Trophoblast cell (in vitro differentiated cells and primary cell): ENCODE measurements around the gene TLCD3A.
A peak's percentile ranks its signal among the peaks of the same experiment; 100 is the strongest.

ENCODE experiments used
- DNase-seq, 2 donors: peaks; one replicate each; pipeline ENCODE4 v3.0.0-alpha.2; 2016
- H2AFZ ChIP-seq: 2 replicates; pipeline ENCODE4 v1.6.1; 2013; ENCODE audit warnings: low read length, moderate library complexity, mild to moderate bottlenecking; ENCODE audit not compliant: insufficient read depth, poor library complexity
- H2AK5ac ChIP-seq: 2 replicates; pipeline ENCODE4 v1.6.1; 2013; ENCODE audit warnings: mild to moderate bottlenecking, low read length
- H2BK120ac ChIP-seq: 2 replicates; pipeline ENCODE4 v1.6.1; 2013; ENCODE audit warnings: low read length, mild to moderate bottlenecking, moderate library complexity; ENCODE audit not compliant: insufficient read depth, poor library complexity
- H2BK12ac ChIP-seq: 2 replicates; pipeline ENCODE4 v1.6.1; 2013; ENCODE audit warnings: mild to moderate bottlenecking, low read length, moderate library complexity
- H2BK5ac ChIP-seq: 2 replicates; pipeline ENCODE4 v1.6.1; 2013; ENCODE audit warnings: low read length, low read depth, moderate library complexity, mild to moderate bottlenecking; ENCODE audit not compliant: poor library complexity
- H3K14ac ChIP-seq: 2 replicates; pipeline ENCODE4 v1.6.1; 2013; ENCODE audit warnings: mild to moderate bottlenecking, low read length
- H3K18ac ChIP-seq: 2 replicates; pipeline ENCODE4 v1.6.1; 2013; ENCODE audit warnings: mild to moderate bottlenecking, low read length
- H3K23ac ChIP-seq: 2 replicates; pipeline ENCODE4 v1.6.1; 2013; ENCODE audit warnings: low read length
- H3K27ac ChIP-seq: 2 replicates; pipeline ENCODE4 v1.5.1; 2013; ENCODE audit warnings: low read depth, mild to moderate bottlenecking, inconsistent platforms, low read length, moderate library complexity
- H3K27me3 ChIP-seq: 2 replicates; pipeline ENCODE4 v1.6.1; 2013; ENCODE audit warnings: inconsistent platforms, mild to moderate bottlenecking, low read length, moderate library complexity; ENCODE audit not compliant: insufficient read depth
- H3K36me3 ChIP-seq, 2 experiments: 1 replicate in 1 of 2; 2 replicates in 1 of 2; pipeline ENCODE4 v1.6.1; 2013; ENCODE audit warnings: low read length in 2 of 2, mild to moderate bottlenecking in 2 of 2, moderate library complexity in 1 of 2; ENCODE audit not compliant: insufficient read depth in 2 of 2, control insufficient read depth in 1 of 2
- H3K4ac ChIP-seq: 2 replicates; pipeline ENCODE4 v1.6.1; 2013; ENCODE audit warnings: low read depth, mild to moderate bottlenecking, low read length, moderate library complexity
- H3K4me1 ChIP-seq, 2 experiments: 1 replicate in 1 of 2; 2 replicates in 1 of 2; pipeline ENCODE4 v1.6.1; 2013; ENCODE audit warnings: low read length in 2 of 2, mild to moderate bottlenecking in 2 of 2, moderate library complexity in 1 of 2; ENCODE audit not compliant: insufficient read depth in 2 of 2, control insufficient read depth in 1 of 2
- H3K4me2 ChIP-seq: 2 replicates; pipeline ENCODE4 v1.6.1; 2013; ENCODE audit warnings: inconsistent platforms, mild to moderate bottlenecking, low read length, moderate library complexity
- H3K4me3 ChIP-seq: 2 replicates; pipeline ENCODE4 v1.5.1; 2013; ENCODE audit warnings: mild to moderate bottlenecking, low read depth, low read length, inconsistent platforms
- H3K79me1 ChIP-seq: one replicate; pipeline ENCODE4 v1.6.1; 2013; ENCODE audit warnings: low read length
- H3K79me2 ChIP-seq: 2 replicates; pipeline ENCODE4 v1.6.1; 2013; ENCODE audit warnings: low read length, mild to moderate bottlenecking; ENCODE audit not compliant: control insufficient read depth, insufficient read depth, poor library complexity
- H3K9ac ChIP-seq: 2 replicates; pipeline ENCODE4 v1.6.1; 2013; ENCODE audit warnings: mild to moderate bottlenecking, low read length
- H3K9me3 ChIP-seq: 2 replicates; pipeline ENCODE4 v1.6.1; 2013; ENCODE audit warnings: low read depth, mild to moderate bottlenecking, control low read depth, inconsistent platforms, low read length; ENCODE audit not compliant: insufficient read depth
- H4K12ac ChIP-seq: 2 replicates; pipeline ENCODE4 v1.6.1; 2013; ENCODE audit warnings: low read depth, mild to moderate bottlenecking, low read length, moderate library complexity
- H4K8ac ChIP-seq: 2 replicates; pipeline ENCODE4 v1.6.1; 2013; ENCODE audit warnings: low read depth, mild to moderate bottlenecking, low read length, moderate library complexity
- H4K91ac ChIP-seq: one replicate; pipeline ENCODE4 v1.6.1; 2013; ENCODE audit warnings: low read depth, mild to moderate bottlenecking, low read length, moderate library complexity
- WGBS: extraction: QIAGEN DNeasy Blood & Tissue Kit; methylation state at CpG from one replicate; pipeline ENCODE4 v1.1.7; 2013; ENCODE audit warnings: missing lambda C conversion rate; ENCODE audit not compliant: insufficient read length, insufficient coverage; ENCODE audit errors: extremely low coverage; 5-methylcytosine and 5-hydroxymethylcytosine counted together

The TLCD3A gene

DNA sequence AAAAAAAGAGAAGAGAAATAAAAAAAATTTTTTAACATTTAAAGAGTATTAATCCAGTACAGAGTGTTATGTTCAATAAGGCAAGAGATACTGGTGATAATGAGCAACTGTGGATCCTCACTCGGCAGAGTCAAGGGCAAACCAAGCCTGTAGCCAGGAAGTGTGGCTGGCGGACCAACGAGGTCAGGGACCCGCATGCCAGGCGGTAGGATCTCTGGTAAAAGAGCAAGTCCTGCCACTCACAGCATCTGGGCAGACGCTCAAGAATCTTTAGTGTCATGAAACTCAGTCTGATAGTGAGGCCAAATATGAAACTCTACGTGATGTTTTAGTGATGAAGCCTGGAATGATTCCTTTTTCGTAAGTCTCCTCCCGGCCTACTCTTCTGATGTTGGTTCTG, 28.0 kb downstream of the TLCD3A start:
- Histone ChIP-seq H3K27me3 (no peaks in the 10 kb centered on the region), H3K18ac (no peak overlapping the region), H3K4ac (no peak overlapping the region), H4K12ac (no peak overlapping the region), H3K4me1 (no peaks in the 10 kb centered on the region), H3K79me2 (no peaks in the 10 kb centered on the region), H3K79me1 (no peaks in the 10 kb centered on the region), H2AK5ac (no peak overlapping the region), H4K8ac (no peak overlapping the region), H3K4me3 (no peak overlapping the region), H3K9ac (no peak overlapping the region), H3K23ac (no peak overlapping the region), H2BK5ac (no peak overlapping the region), H3K27ac (no peak overlapping the region), H4K91ac (no peak overlapping the region), H2AFZ (no peak overlapping the region), H3K36me3 (peaks cover 24 to 32% of the 10 kb centered on the region in 2 experiments), H2BK120ac (no peak overlapping the region), H2BK12ac (no peak overlapping the region), H3K9me3 (no peaks in the 10 kb centered on the region), H3K14ac (no peak overlapping the region), H3K4me2 (no peak overlapping the region)
- no peak for DNase-seq
- no CpG with 5 or more reads among the region's 9 CpGs for WGBS

DNA sequence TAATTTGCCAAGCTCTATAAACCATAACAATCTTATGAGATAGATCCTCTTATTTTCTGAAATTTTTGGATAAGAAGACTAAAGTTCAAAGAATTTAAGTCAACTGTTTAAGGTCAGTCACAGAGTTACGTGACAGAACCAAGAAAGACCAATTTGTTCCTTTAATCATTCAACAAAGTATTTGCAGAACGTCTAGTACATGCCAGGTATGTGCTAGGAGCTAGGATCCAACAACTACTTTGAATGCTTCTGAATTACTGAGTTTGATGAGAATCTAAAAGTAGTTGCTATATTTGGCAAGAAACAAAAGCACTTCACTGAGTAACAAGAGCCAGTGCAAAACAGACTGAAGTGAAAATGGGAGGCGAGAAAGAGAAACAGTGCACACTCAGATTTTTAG, 34.7 kb downstream of the TLCD3A start:
- H3K79me1 ChIP-seq, result no peaks in the 10 kb centered on the region
- WGBS, result no CpG with 5 or more reads among the region's 3 CpGs
- H3K18ac ChIP-seq, result no peak overlapping the region
- H3K79me2 ChIP-seq, result no peaks in the 10 kb centered on the region
- no peak overlapping the region for H2BK5ac ChIP-seq
- H4K91ac ChIP-seq, result no peak overlapping the region
- H3K27me3 ChIP-seq, result no peaks in the 10 kb centered on the region
- H3K4me2 ChIP-seq, result no peak overlapping the region
- H3K4ac ChIP-seq, result no peak overlapping the region
- H3K4me3 ChIP-seq, result no peak overlapping the region
- DNase-seq, result peak in 1 of 2 donors; percentile 70
- H3K9ac ChIP-seq, result no peak overlapping the region
- no peak overlapping the region for H3K23ac ChIP-seq
- peaks cover 34 to 42% of the 10 kb centered on the region in 2 experiments for H3K36me3 ChIP-seq
- H3K4me1 ChIP-seq, result no peaks in the 10 kb centered on the region
- H3K27ac ChIP-seq, result no peak overlapping the region
- H2AK5ac ChIP-seq, result no peak overlapping the region
- H3K14ac ChIP-seq, result no peak overlapping the region
- no peak overlapping the region for H4K8ac ChIP-seq
- no peak overlapping the region for H4K12ac ChIP-seq
- no peak overlapping the region for H2AFZ ChIP-seq
- H3K9me3 ChIP-seq, result no peaks in the 10 kb centered on the region
- H2BK12ac ChIP-seq, result no peak overlapping the region
- H2BK120ac ChIP-seq, result no peak overlapping the region

DNA sequence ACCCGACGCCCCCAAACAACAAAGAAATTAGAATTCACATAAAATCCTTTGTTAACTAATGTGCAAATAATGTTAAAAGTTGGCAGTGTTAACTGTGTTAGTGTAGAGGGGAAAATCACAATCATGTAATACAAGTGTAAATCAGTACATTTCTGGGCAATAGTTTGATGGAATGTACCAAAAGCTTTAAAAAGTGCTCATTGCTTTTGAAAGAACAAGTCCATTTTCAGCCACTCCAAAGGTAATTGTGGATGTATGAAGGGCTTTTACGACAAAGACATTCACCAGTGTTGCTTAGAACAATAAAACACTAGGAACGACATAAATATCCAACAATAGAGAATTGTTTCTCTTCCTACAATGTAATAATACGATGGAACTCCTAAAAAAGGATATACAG, 40.6 kb downstream of the TLCD3A start:
- Histone ChIP-seq H3K4me1 (no peaks in the 10 kb centered on the region), H2BK120ac (no peak overlapping the region), H3K18ac (no peak overlapping the region), H3K14ac (no peak overlapping the region), H3K4ac (no peak overlapping the region), H3K79me2 (no peaks in the 10 kb centered on the region), H3K23ac (no peak overlapping the region), H3K27me3 (no peaks in the 10 kb centered on the region), H4K8ac (no peak overlapping the region), H3K4me3 (no peak overlapping the region), H3K9me3 (no peaks in the 10 kb centered on the region), H4K12ac (no peak overlapping the region), H3K79me1 (no peaks in the 10 kb centered on the region), H3K9ac (no peak overlapping the region), H2AK5ac (no peak overlapping the region), H4K91ac (no peak overlapping the region), H3K27ac (no peak overlapping the region), H3K4me2 (no peak overlapping the region), H2BK5ac (no peak overlapping the region), H2AFZ (no peak overlapping the region), H2BK12ac (no peak overlapping the region), H3K36me3 (peaks cover 37 to 58% of the 10 kb centered on the region in 2 experiments)
- DNase-seq, result no peak
- WGBS, result 100% methylated on average over 2 of the region's 5 CpGs

DNA sequence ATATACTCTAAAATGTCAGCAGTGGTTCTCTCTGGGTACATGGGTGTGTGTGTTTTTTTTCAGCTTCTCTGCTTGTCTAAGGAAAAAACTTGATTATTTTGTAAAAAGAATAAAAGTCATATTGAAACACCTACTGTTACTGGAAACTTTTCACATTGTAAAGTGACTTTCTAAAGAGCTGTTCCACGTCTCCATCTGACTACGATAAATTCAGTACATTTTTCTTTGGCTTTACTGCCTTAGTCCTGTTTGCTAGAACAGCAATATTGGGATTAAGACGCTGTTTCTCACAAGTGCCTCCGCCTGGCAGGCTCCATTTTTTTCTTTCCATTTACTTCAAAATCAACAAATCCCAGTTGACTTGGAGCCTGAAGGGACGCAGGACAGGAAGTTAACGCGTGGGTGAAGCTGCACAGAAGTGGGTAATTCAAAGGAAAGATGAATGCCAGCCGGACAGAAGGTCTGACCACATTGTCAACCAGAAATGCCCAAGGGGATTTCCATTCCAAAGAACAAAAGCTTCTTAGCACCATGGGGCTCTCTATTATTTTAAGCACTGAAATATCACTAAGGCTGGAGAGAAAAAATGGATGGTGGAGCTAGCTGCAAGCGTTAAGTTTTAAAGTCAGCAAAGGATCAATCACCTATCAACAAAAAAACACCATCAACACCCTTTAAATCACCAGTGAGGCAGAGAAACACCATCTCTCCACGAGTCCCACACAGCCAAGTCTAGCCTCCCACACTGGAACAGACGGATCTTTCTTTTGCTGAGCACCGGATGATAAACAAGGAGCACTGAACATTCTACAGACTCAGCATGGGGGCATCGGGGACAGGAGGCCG, 41.3 kb downstream of the TLCD3A start:
- H2BK12ac ChIP-seq, result no peak overlapping the region
- H2BK120ac ChIP-seq, result no peak overlapping the region
- no peak for DNase-seq
- no peaks in the 10 kb centered on the region for H3K79me2 ChIP-seq
- H4K8ac ChIP-seq, result no peak overlapping the region
- no peak overlapping the region for H3K4ac ChIP-seq
- H3K18ac ChIP-seq, result no peak overlapping the region
- H3K9me3 ChIP-seq, result no peaks in the 10 kb centered on the region
- H3K36me3 ChIP-seq, result peaks cover 40 to 64% of the 10 kb centered on the region in 2 experiments
- no peak overlapping the region for H3K9ac ChIP-seq
- no peak overlapping the region for H4K91ac ChIP-seq
- H3K4me2 ChIP-seq, result no peak overlapping the region
- no peak overlapping the region for H3K23ac ChIP-seq
- no peak overlapping the region for H2BK5ac ChIP-seq
- H2AK5ac ChIP-seq, result no peak overlapping the region
- WGBS, result no CpG with 5 or more reads among the region's 14 CpGs
- H4K12ac ChIP-seq, result no peak overlapping the region
- no peaks in the 10 kb centered on the region for H3K79me1 ChIP-seq
- H3K14ac ChIP-seq, result no peak overlapping the region
- no peaks in the 10 kb centered on the region for H3K27me3 ChIP-seq
- no peak overlapping the region for H2AFZ ChIP-seq
- H3K4me1 ChIP-seq, result no peaks in the 10 kb centered on the region
- no peak overlapping the region for H3K4me3 ChIP-seq
- no peak overlapping the region for H3K27ac ChIP-seq
